Measurements from ENCODE around the gene CNGA3.

The CNGA3 gene

DNA sequence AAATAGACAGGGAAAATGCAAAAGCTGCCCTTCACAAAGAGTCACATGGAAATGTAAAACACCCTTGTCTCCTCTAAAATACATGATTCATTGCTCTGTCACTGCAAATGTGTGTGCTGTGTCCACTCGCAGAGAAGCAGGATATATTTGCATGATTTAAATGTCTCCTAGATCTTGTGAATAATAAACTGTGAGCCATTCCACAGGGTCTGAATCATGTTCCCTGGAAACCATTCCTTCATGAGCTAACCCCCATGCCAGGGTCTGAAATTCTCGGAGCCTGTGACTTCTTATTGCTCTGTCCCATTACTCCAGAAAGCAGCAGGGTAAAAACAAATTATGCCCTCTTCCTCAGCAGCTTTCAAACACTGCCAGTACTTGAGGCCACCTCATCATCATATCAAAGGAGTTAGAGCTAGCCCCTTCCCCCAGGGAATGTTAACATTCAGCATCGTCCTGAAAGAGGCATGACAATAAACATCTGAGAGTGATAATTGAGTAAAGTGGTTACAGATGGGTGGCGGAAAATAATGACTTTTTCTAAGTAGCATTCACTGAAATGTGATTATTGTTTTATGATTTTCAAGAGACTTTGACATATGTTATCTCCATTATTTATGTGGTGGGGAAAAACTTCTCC is 11.7 kb upstream of the CNGA3 start:
- no peaks in the 10 kb centered on the region for H3K27me3 ChIP-seq (ENCODE audit: insufficient read depth, low read depth)
- H3K4me2 ChIP-seq, result no peak overlapping the region
- H3K9ac ChIP-seq, result no peak overlapping the region
- H3K79me2 ChIP-seq (ENCODE audit: insufficient read depth, low read depth), result no peaks in the 10 kb centered on the region
- no peaks in the 10 kb centered on the region for H4K20me1 ChIP-seq (ENCODE audit: insufficient read depth)
- H3K27ac ChIP-seq, result no peak overlapping the region
- no peaks in the 10 kb centered on the region for H3K36me3 ChIP-seq (ENCODE audit: insufficient read depth)
- no peak overlapping the region for H2AFZ ChIP-seq (ENCODE audit: low read depth)
- TF ChIP-seq CTCF (conservative IDR thresholded peaks at IDR 0.05; ENCODE audit: low read depth, low read length), result no peak
- H3K4me3 ChIP-seq (IDR thresholded peaks at IDR 0.05; ENCODE audit: insufficient read depth, low read depth, low read length), result no peak overlapping the region
- no peaks in the 10 kb centered on the region for H3K4me1 ChIP-seq (ENCODE audit: low read depth, poor library complexity, severe bottlenecking)

GRCh38 chr2:98335271-98335670 is 11.0 kb upstream of the CNGA3 start:
- no peaks in the 10 kb centered on the region for H3K79me2 ChIP-seq (ENCODE audit: insufficient read depth, low read depth)
- no peaks in the 10 kb centered on the region for H3K4me1 ChIP-seq (ENCODE audit: low read depth, poor library complexity, severe bottlenecking)

DNA sequence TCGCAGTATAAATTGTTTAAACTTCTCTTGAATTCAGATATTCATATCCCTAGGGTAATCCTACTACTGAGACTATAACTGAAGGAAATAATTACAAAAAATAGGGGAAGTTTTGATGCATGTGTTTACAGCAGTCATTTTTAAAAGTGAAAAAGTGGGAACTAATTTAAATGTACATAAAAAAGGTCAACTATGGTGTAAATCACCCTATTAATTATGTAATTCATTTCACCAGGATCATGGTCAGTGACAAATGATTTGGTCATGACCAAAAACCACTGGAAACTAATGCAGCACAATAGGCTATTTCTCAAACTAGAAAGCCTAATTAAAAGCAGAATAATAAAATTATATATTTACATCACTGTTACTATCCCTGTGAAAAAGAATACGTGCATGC is 5.0 kb upstream of the CNGA3 start:
- Histone ChIP-seq H4K20me1 (ENCODE audit: insufficient read depth) (no peaks in the 10 kb centered on the region), H3K27me3 (ENCODE audit: insufficient read depth, low read depth) (no peaks in the 10 kb centered on the region), H2AFZ (ENCODE audit: low read depth) (no peak overlapping the region), H3K79me2 (ENCODE audit: insufficient read depth, low read depth) (no peaks in the 10 kb centered on the region), H3K27ac (no peak overlapping the region), H3K4me3 (IDR thresholded peaks at IDR 0.05; ENCODE audit: insufficient read depth, low read depth, low read length) (no peak overlapping the region), H3K4me2 (no peak overlapping the region), H3K36me3 (ENCODE audit: insufficient read depth) (no peaks in the 10 kb centered on the region), H3K9ac (no peak overlapping the region), H3K4me1 (ENCODE audit: low read depth, poor library complexity, severe bottlenecking) (no peaks in the 10 kb centered on the region)
- TF ChIP-seq CTCF (conservative IDR thresholded peaks at IDR 0.05; ENCODE audit: low read depth, low read length), result no peak

More at GRCh38 chr2:98335271-98335670, 11.0 kb upstream of the CNGA3 start:
- TF ChIP-seq CTCF (conservative IDR thresholded peaks at IDR 0.05; ENCODE audit: low read depth, low read length), result no peak
- Histone ChIP-seq H3K27me3 (ENCODE audit: insufficient read depth, low read depth) (no peaks in the 10 kb centered on the region), H3K36me3 (ENCODE audit: insufficient read depth) (no peaks in the 10 kb centered on the region), H4K20me1 (ENCODE audit: insufficient read depth) (no peaks in the 10 kb centered on the region), H3K4me3 (IDR thresholded peaks at IDR 0.05; ENCODE audit: insufficient read depth, low read depth, low read length) (no peak overlapping the region), H3K9ac (no peak overlapping the region), H2AFZ (ENCODE audit: low read depth) (no peak overlapping the region), H3K27ac (no peak overlapping the region), H3K4me2 (no peak overlapping the region)

- H3K36me3 ChIP-seq (ENCODE audit: insufficient read depth), result no peaks in the 10 kb centered on the region
- no peak overlapping the region for H3K27ac ChIP-seq
- H4K20me1 ChIP-seq (ENCODE audit: insufficient read depth), result no peaks in the 10 kb centered on the region
- H3K4me1 ChIP-seq (ENCODE audit: low read depth, poor library complexity, severe bottlenecking), result no peaks in the 10 kb centered on the region
- no peak overlapping the region for H3K4me2 ChIP-seq
- no peak overlapping the region for H3K9ac ChIP-seq
- no peak overlapping the region for H3K4me3 ChIP-seq (IDR thresholded peaks at IDR 0.05; ENCODE audit: insufficient read depth, low read depth, low read length)
- TF ChIP-seq CTCF (conservative IDR thresholded peaks at IDR 0.05; ENCODE audit: low read depth, low read length), result no peak
- H3K27me3 ChIP-seq (ENCODE audit: insufficient read depth, low read depth), result no peaks in the 10 kb centered on the region
- no peaks in the 10 kb centered on the region for H3K79me2 ChIP-seq (ENCODE audit: insufficient read depth, low read depth)
- H2AFZ ChIP-seq (ENCODE audit: low read depth), result no peak overlapping the region
These were observed 3.0 kb upstream of the CNGA3 start for GRCh38 chr2:98343285-98343684.

All from KMS-11 (cell line).